ENCODE results near the gene PSMG4.

The PSMG4 gene

GRCh38 chr6:3261518-3261820, 2.7 kb downstream of the PSMG4 start:
- Histone ChIP-seq H3K9ac (ENCODE audit: low read length) (no peak overlapping the region), H3K27ac (ENCODE audit: low read depth, low read length) (no peak overlapping the region), H3K4me1 (ENCODE audit: control insufficient read depth, insufficient read depth, low read length) (peaks cover 7% of the 10 kb centered on the region), H3K27me3 (ENCODE audit: control insufficient read depth, insufficient read depth, low read length) (no peaks in the 10 kb centered on the region), H3K4me3 (ENCODE audit: low read length) (no peak overlapping the region), H3K36me3 (ENCODE audit: control insufficient read depth, insufficient read depth, low read length) (peaks cover 14% of the 10 kb centered on the region)

GRCh38 chr6:3261921-3262320, 3.2 kb downstream of the PSMG4 start:
- Histone ChIP-seq H3K27me3 (ENCODE audit: control insufficient read depth, insufficient read depth, low read length) (no peaks in the 10 kb centered on the region), H3K4me1 (ENCODE audit: control insufficient read depth, insufficient read depth, low read length) (peaks cover 7% of the 10 kb centered on the region), H3K9ac (ENCODE audit: low read length) (no peak overlapping the region), H3K36me3 (ENCODE audit: control insufficient read depth, insufficient read depth, low read length) (peaks cover 14% of the 10 kb centered on the region), H3K4me3 (ENCODE audit: low read length) (no peak overlapping the region), H3K27ac (ENCODE audit: low read depth, low read length) (no peak overlapping the region)

GRCh38 chr6:3263096-3263495, 4.3 kb downstream of the PSMG4 start:
- Histone ChIP-seq H3K27ac (ENCODE audit: low read depth, low read length) (no peak overlapping the region), H3K9ac (ENCODE audit: low read length) (no peak overlapping the region), H3K4me3 (ENCODE audit: low read length) (no peak overlapping the region), H3K27me3 (ENCODE audit: control insufficient read depth, insufficient read depth, low read length) (no peaks in the 10 kb centered on the region), H3K4me1 (ENCODE audit: control insufficient read depth, insufficient read depth, low read length) (peaks cover 7% of the 10 kb centered on the region), H3K36me3 (ENCODE audit: control insufficient read depth, insufficient read depth, low read length) (peaks cover 14% of the 10 kb centered on the region)

GRCh38 chr6:3264356-3264755, 5.6 kb downstream of the PSMG4 start:
- Histone ChIP-seq H3K27me3 (ENCODE audit: control insufficient read depth, insufficient read depth, low read length) (no peaks in the 10 kb centered on the region), H3K4me1 (ENCODE audit: control insufficient read depth, insufficient read depth, low read length) (peaks cover 7% of the 10 kb centered on the region), H3K4me3 (ENCODE audit: low read length) (no peak overlapping the region), H3K27ac (ENCODE audit: low read depth, low read length) (no peak overlapping the region), H3K36me3 (ENCODE audit: control insufficient read depth, insufficient read depth, low read length) (peaks cover 14% of the 10 kb centered on the region), H3K9ac (ENCODE audit: low read length) (no peak overlapping the region)

- H3K27ac ChIP-seq (ENCODE audit: low read depth, low read length) = no peak overlapping the region
- H3K36me3 ChIP-seq (ENCODE audit: control insufficient read depth, insufficient read depth, low read length) = peaks cover 18% of the 10 kb centered on the region
- peaks cover 3% of the 10 kb centered on the region for H3K4me1 ChIP-seq (ENCODE audit: control insufficient read depth, insufficient read depth, low read length)
- no peak overlapping the region for H3K4me3 ChIP-seq (ENCODE audit: low read length)
- H3K9ac ChIP-seq (ENCODE audit: low read length) = no peak overlapping the region
- H3K27me3 ChIP-seq (ENCODE audit: control insufficient read depth, insufficient read depth, low read length) = no peaks in the 10 kb centered on the region
Observed at GRCh38 chr6:3265671-3266070, 6.9 kb downstream of the PSMG4 start.

- Histone ChIP-seq H3K4me3 (ENCODE audit: low read length) (no peak overlapping the region), H3K4me1 (ENCODE audit: control insufficient read depth, insufficient read depth, low read length) (no peaks in the 10 kb centered on the region), H3K27ac (ENCODE audit: low read depth, low read length) (no peak overlapping the region), H3K9ac (ENCODE audit: low read length) (no peak overlapping the region), H3K27me3 (ENCODE audit: control insufficient read depth, insufficient read depth, low read length) (no peaks in the 10 kb centered on the region), H3K36me3 (ENCODE audit: control insufficient read depth, insufficient read depth, low read length) (peaks cover 22% of the 10 kb centered on the region)
Observed at GRCh38 chr6:3266170-3266569, 7.4 kb downstream of the PSMG4 start.

GRCh38 chr6:3267162-3267561, 8.4 kb downstream of the PSMG4 start:
- no peaks in the 10 kb centered on the region for H3K4me1 ChIP-seq (ENCODE audit: control insufficient read depth, insufficient read depth, low read length)
- H3K27me3 ChIP-seq (ENCODE audit: control insufficient read depth, insufficient read depth, low read length) = no peaks in the 10 kb centered on the region
- H3K27ac ChIP-seq (ENCODE audit: low read depth, low read length) = no peak overlapping the region
- no peak overlapping the region for H3K4me3 ChIP-seq (ENCODE audit: low read length)
- H3K36me3 ChIP-seq (ENCODE audit: control insufficient read depth, insufficient read depth, low read length) = peaks cover 27% of the 10 kb centered on the region
- H3K9ac ChIP-seq (ENCODE audit: low read length) = no peak overlapping the region

- peaks cover 35% of the 10 kb centered on the region for H3K36me3 ChIP-seq (ENCODE audit: control insufficient read depth, insufficient read depth, low read length)
- no peak overlapping the region for H3K27ac ChIP-seq (ENCODE audit: low read depth, low read length)
- no peak overlapping the region for H3K4me3 ChIP-seq (ENCODE audit: low read length)
- no peaks in the 10 kb centered on the region for H3K4me1 ChIP-seq (ENCODE audit: control insufficient read depth, insufficient read depth, low read length)
- H3K9ac ChIP-seq (ENCODE audit: low read length) = no peak overlapping the region
- no peaks in the 10 kb centered on the region for H3K27me3 ChIP-seq (ENCODE audit: control insufficient read depth, insufficient read depth, low read length)
Observed at GRCh38 chr6:3268680-3269079, 9.9 kb downstream of the PSMG4 start.

- peaks cover 27% of the 10 kb centered on the region for H3K36me3 ChIP-seq (ENCODE audit: control insufficient read depth, insufficient read depth, low read length)
- H3K27me3 ChIP-seq (ENCODE audit: control insufficient read depth, insufficient read depth, low read length) = no peaks in the 10 kb centered on the region
- no peak overlapping the region for H3K4me3 ChIP-seq (ENCODE audit: low read length)
- no peak overlapping the region for H3K27ac ChIP-seq (ENCODE audit: low read depth, low read length)
- no peaks in the 10 kb centered on the region for H3K4me1 ChIP-seq (ENCODE audit: control insufficient read depth, insufficient read depth, low read length)
- no peak overlapping the region for H3K9ac ChIP-seq (ENCODE audit: low read length)
Observed at GRCh38 chr6:3269281-3269975, 10.7 kb downstream of the PSMG4 start.

- H3K4me3 ChIP-seq (ENCODE audit: low read length) = no peak overlapping the region
- no peak overlapping the region for H3K9ac ChIP-seq (ENCODE audit: low read length)
- no peaks in the 10 kb centered on the region for H3K4me1 ChIP-seq (ENCODE audit: control insufficient read depth, insufficient read depth, low read length)
- H3K36me3 ChIP-seq (ENCODE audit: control insufficient read depth, insufficient read depth, low read length) = peaks cover 25% of the 10 kb centered on the region
- no peaks in the 10 kb centered on the region for H3K27me3 ChIP-seq (ENCODE audit: control insufficient read depth, insufficient read depth, low read length)
- no peak overlapping the region for H3K27ac ChIP-seq (ENCODE audit: low read depth, low read length)
Observed at GRCh38 chr6:3270258-3270657, 11.5 kb downstream of the PSMG4 start.

GRCh38 chr6:3271756-3272155, 13.0 kb downstream of the PSMG4 start:
- no peak overlapping the region for H3K27ac ChIP-seq (ENCODE audit: low read depth, low read length)
- peaks cover 23% of the 10 kb centered on the region for H3K36me3 ChIP-seq (ENCODE audit: control insufficient read depth, insufficient read depth, low read length)
- H3K9ac ChIP-seq (ENCODE audit: low read length) = no peak overlapping the region
- no peaks in the 10 kb centered on the region for H3K4me1 ChIP-seq (ENCODE audit: control insufficient read depth, insufficient read depth, low read length)
- no peak overlapping the region for H3K4me3 ChIP-seq (ENCODE audit: low read length)
- no peaks in the 10 kb centered on the region for H3K27me3 ChIP-seq (ENCODE audit: control insufficient read depth, insufficient read depth, low read length)

GRCh38 chr6:3272911-3273547, 14.3 kb downstream of the PSMG4 start:
- H3K4me1 ChIP-seq (ENCODE audit: control insufficient read depth, insufficient read depth, low read length) = no peaks in the 10 kb centered on the region
- H3K27me3 ChIP-seq (ENCODE audit: control insufficient read depth, insufficient read depth, low read length) = no peaks in the 10 kb centered on the region
- no peak overlapping the region for H3K4me3 ChIP-seq (ENCODE audit: low read length)
- H3K9ac ChIP-seq (ENCODE audit: low read length) = no peak overlapping the region
- peaks cover 23% of the 10 kb centered on the region for H3K36me3 ChIP-seq (ENCODE audit: control insufficient read depth, insufficient read depth, low read length)
- H3K27ac ChIP-seq (ENCODE audit: low read depth, low read length) = no peak overlapping the region
